HepG2 (cell line): ENCODE results near the gene VPS37D. TPM values are rescaled to one million over a fixed set of nuclear protein-coding genes. Genes with fewer than 3 reads are reported as not detected.
A peak's percentile ranks its signal among the peaks of the same experiment; 100 is the strongest.

ENCODE experiments used
- HDAC1 ChIP-seq: sonication (generic); formaldehyde crosslinking; IDR thresholded peaks from 2 replicates; pipeline ENCODE4 v1.5.1; 2020; ENCODE audit warnings: mild to moderate bottlenecking, missing genetic modification reagents
- KAT7 ChIP-seq: IDR thresholded peaks from 2 replicates; pipeline ENCODE4 v1.6.1; 2018; ENCODE audit warnings: borderline replicate concordance, missing compliant biosample characterization
- PAF1 ChIP-seq: IDR thresholded peaks from 2 replicates; pipeline ENCODE4 v1.6.1; 2016; ENCODE audit warnings: missing genetic modification reagents, missing compliant biosample characterization
- PHF5A ChIP-seq: IDR thresholded peaks from one replicate; pipeline ENCODE4 v1.6.1; 2018; ENCODE audit warnings: low read depth, missing genetic modification reagents; ENCODE audit not compliant: unreplicated experiment
- RCOR2 ChIP-seq: IDR thresholded peaks from 2 replicates; pipeline ENCODE4 v1.6.1; 2016; ENCODE audit warnings: missing biosample characterization, missing genetic modification reagents
- SAP130 ChIP-seq: IDR thresholded peaks from 2 replicates; pipeline ENCODE4 v1.6.1; 2016; ENCODE audit warnings: low read depth
- SRF ChIP-seq: IDR thresholded peaks from 2 replicates; pipeline ENCODE4 v1.6.1; 2011; ENCODE audit warnings: mild to moderate bottlenecking, low read depth, low read length, moderate library complexity
- U2AF1 ChIP-seq: fragments of 200-400 bp; formaldehyde crosslinking; optimal IDR thresholded peaks from 2 replicates; pipeline ENCODE3; 2017; ENCODE audit warnings: mild to moderate bottlenecking, low read depth, low read length
- ZFP41 ChIP-seq: sonication (generic); formaldehyde crosslinking; IDR thresholded peaks from 2 replicates; pipeline ENCODE4 v1.4.0; 2020; ENCODE audit warnings: mild to moderate bottlenecking, missing genetic modification reagents, borderline replicate concordance
- ZNF17 ChIP-seq: sonication (generic); formaldehyde crosslinking; IDR thresholded peaks from 2 replicates; pipeline ENCODE4 v1.5.0; 2020; ENCODE audit warnings: mild to moderate bottlenecking, missing genetic modification reagents
- ZNF431 ChIP-seq: sonication (generic); formaldehyde crosslinking; IDR thresholded peaks from 2 replicates; pipeline ENCODE4 v1.9.0; 2022; ENCODE audit warnings: missing genetic modification reagents, low read depth, mild to moderate bottlenecking, borderline replicate concordance
- polyA plus RNA-seq, 8 experiments: library from polyadenylated mRNA; depleted of rRNA in 3 of 8; stranded (reverse) in 7 of 8; unstranded in 1 of 8; fragments of >200 nt; fragmentation: Illumina TruSeq in 4 of 8; extraction: Trizol in 4 of 8; gene quantifications; 2 replicates each; pipeline versions ENCODE4 v1.2.1 to v1.2.3, GENCODE V29; 2011 to 2016; ENCODE audit warnings: low read depth in 4 of 8, missing spikeins in 1 of 8, mixed read lengths in 1 of 8; ENCODE audit not compliant: insufficient read depth in 1 of 8
- total RNA-seq, 5 experiments: library from RNA; depleted of rRNA; stranded (reverse); fragments of >200 nt; fragmentation: Illumina TruSeq; extraction: Trizol; gene quantifications; 2 replicates each; pipeline ENCODE4 v1.2.3, GENCODE V29; 2016; ENCODE audit warnings: low read depth in 1 of 5
- TF ChIP-seq, protein P1 (sequence below): sonication (generic); formaldehyde crosslinking; IDR thresholded peaks from 2 replicates; pipeline ENCODE4 v1.4.0; 2020; ENCODE audit warnings: low read depth, missing genetic modification reagents
- TF ChIP-seq, protein P2 (sequence below): sonication (generic); formaldehyde crosslinking; IDR thresholded peaks from 2 replicates; pipeline ENCODE4 v1.5.0; 2020; ENCODE audit warnings: mild to moderate bottlenecking, missing genetic modification reagents, borderline replicate concordance
- TF ChIP-seq, protein P3 (sequence below): sonication (generic); formaldehyde crosslinking; IDR thresholded peaks from 2 replicates; pipeline ENCODE4 v1.5.1; 2020; ENCODE audit warnings: mild to moderate bottlenecking, moderate library complexity, missing genetic modification reagents

Gene VPS37D
- total and polyA plus RNA-seq, 2 of the 13 experiments (the other 11 are each of a cell fraction or from before 2014, with no cell fraction given) = 3.8 to 6.3 TPM

DNA sequence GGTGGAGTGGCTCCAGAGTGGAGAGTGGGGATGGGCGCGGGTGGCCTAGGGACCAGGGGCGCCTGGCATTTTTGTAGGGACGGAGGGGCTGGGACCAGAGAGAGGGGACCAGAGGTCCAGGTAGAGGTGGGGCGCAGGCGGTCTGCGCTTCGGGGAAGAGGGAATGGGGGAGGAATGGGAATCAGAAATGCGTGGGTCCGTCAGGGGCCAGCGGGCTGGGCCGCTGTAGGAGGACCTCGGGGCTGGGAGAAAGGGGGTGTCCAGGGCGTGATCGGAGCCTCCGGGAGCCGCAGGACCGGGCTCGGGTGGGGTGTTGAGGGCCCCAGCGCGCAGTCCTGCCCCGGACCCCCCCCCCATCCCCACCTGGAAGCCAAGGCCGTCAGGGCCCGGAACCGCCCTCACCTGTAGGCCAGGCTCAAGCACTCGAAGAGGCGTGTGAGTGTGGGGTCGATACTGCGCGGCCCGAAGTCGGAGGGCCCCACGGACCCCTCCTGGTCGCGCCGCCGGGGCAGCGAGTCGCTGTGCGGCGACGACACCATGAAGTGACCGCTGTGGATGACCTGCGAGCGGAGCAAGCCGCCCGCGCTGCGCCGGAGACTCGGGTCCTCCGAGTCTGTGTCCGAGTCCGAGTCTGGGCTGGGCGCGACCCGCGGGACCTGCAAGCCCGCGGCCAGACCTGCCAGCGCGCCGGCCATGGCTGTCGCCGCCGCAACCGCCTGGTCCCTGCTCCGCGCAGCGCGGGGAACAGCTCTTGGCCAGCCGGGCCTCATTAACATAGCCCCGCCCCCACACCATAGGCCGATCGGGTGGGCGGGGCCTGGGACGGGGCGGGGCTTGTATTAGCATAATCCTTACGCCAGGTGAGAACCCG is 43.6 kb upstream of the VPS37D start, which contains the start of gene MLXIPL (continued):
- TF ChIP-seq, protein P1, sequence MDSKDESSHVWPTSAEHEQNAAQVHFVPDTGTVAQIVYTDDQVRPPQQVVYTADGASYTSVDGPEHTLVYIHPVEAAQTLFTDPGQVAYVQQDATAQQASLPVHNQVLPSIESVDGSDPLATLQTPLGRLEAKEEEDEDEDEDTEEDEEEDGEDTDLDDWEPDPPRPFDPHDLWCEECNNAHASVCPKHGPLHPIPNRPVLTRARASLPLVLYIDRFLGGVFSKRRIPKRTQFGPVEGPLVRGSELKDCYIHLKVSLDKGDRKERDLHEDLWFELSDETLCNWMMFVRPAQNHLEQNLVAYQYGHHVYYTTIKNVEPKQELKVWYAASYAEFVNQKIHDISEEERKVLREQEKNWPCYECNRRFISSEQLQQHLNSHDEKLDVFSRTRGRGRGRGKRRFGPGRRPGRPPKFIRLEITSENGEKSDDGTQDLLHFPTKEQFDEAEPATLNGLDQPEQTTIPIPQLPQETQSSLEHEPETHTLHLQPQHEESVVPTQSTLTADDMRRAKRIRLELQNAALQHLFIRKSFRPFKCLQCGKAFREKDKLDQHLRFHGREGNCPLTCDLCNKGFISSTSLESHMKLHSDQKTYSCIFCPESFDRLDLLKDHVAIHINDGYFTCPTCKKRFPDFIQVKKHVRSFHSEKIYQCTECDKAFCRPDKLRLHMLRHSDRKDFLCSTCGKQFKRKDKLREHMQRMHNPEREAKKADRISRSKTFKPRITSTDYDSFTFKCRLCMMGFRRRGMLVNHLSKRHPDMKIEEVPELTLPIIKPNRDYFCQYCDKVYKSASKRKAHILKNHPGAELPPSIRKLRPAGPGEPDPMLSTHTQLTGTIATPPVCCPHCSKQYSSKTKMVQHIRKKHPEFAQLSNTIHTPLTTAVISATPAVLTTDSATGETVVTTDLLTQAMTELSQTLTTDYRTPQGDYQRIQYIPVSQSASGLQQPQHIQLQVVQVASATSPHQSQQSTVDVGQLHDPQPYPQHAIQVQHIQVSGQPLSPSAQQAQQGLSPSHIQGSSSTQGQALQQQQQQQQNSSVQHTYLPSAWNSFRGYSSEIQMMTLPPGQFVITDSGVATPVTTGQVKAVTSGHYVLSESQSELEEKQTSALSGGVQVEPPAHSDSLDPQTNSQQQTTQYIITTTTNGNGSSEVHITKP (CRISPR knock-in tag) = no peak
- TF ChIP-seq, protein P2, sequence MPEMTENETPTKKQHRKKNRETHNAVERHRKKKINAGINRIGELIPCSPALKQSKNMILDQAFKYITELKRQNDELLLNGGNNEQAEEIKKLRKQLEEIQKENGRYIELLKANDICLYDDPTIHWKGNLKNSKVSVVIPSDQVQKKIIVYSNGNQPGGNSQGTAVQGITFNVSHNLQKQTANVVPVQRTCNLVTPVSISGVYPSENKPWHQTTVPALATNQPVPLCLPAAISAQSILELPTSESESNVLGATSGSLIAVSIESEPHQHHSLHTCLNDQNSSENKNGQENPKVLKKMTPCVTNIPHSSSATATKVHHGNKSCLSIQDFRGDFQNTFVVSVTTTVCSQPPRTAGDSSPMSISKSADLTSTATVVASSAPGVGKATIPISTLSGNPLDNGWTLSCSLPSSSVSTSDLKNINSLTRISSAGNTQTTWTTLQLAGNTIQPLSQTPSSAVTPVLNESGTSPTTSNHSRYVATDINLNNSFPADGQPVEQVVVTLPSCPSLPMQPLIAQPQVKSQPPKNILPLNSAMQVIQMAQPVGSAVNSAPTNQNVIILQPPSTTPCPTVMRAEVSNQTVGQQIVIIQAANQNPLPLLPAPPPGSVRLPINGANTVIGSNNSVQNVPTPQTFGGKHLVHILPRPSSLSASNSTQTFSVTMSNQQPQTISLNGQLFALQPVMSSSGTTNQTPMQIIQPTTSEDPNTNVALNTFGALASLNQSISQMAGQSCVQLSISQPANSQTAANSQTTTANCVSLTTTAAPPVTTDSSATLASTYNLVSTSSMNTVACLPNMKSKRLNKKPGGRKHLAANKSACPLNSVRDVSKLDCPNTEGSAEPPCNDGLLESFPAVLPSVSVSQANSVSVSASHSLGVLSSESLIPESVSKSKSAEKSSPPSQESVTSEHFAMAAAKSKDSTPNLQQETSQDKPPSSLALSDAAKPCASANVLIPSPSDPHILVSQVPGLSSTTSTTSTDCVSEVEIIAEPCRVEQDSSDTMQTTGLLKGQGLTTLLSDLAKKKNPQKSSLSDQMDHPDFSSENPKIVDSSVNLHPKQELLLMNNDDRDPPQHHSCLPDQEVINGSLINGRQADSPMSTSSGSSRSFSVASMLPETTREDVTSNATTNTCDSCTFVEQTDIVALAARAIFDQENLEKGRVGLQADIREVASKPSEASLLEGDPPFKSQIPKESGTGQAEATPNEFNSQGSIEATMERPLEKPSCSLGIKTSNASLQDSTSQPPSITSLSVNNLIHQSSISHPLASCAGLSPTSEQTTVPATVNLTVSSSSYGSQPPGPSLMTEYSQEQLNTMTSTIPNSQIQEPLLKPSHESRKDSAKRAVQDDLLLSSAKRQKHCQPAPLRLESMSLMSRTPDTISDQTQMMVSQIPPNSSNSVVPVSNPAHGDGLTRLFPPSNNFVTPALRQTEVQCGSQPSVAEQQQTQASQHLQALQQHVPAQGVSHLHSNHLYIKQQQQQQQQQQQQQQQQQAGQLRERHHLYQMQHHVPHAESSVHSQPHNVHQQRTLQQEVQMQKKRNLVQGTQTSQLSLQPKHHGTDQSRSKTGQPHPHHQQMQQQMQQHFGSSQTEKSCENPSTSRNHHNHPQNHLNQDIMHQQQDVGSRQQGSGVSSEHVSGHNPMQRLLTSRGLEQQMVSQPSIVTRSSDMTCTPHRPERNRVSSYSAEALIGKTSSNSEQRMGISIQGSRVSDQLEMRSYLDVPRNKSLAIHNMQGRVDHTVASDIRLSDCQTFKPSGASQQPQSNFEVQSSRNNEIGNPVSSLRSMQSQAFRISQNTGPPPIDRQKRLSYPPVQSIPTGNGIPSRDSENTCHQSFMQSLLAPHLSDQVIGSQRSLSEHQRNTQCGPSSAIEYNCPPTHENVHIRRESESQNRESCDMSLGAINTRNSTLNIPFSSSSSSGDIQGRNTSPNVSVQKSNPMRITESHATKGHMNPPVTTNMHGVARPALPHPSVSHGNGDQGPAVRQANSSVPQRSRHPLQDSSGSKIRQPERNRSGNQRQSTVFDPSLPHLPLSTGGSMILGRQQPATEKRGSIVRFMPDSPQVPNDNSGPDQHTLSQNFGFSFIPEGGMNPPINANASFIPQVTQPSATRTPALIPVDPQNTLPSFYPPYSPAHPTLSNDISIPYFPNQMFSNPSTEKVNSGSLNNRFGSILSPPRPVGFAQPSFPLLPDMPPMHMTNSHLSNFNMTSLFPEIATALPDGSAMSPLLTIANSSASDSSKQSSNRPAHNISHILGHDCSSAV (CRISPR knock-in tag) = no peak
- TF ChIP-seq ZNF431 (CRISPR knock-in tag) (no peak), HDAC1 (CRISPR knock-in tag) (peak; percentile 72), U2AF1 (no peak), PAF1 (CRISPR knock-in tag) (no peak), SRF (no peak), PHF5A (CRISPR knock-in tag) (no peak), ZNF17 (no peak), KAT7 (peak; percentile 88; the same call in 1 of the 2 replicates), RCOR2 (CRISPR knock-in tag) (no peak), SAP130 (CRISPR knock-in tag) (peak; percentile 84), ZFP41 (CRISPR knock-in tag) (no peak)
- TF ChIP-seq, protein P3, sequence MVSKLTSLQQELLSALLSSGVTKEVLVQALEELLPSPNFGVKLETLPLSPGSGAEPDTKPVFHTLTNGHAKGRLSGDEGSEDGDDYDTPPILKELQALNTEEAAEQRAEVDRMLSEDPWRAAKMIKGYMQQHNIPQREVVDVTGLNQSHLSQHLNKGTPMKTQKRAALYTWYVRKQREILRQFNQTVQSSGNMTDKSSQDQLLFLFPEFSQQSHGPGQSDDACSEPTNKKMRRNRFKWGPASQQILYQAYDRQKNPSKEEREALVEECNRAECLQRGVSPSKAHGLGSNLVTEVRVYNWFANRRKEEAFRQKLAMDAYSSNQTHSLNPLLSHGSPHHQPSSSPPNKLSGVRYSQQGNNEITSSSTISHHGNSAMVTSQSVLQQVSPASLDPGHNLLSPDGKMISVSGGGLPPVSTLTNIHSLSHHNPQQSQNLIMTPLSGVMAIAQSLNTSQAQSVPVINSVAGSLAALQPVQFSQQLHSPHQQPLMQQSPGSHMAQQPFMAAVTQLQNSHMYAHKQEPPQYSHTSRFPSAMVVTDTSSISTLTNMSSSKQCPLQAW = no peak; the same call in 1 of the 2 replicates
